CD4-positive, alpha-beta T cell treated with Interferon gamma for 1 hour (primary cell): ENCODE measurements around the gene RINL.
"Not testable (repeated sequence)": the region's sequence is repeated elsewhere in the genome, so short reads cannot be mapped to it uniquely, and the experiment has no call there.

Experiments
- DNase-seq: peaks from one replicate; pipeline ENCODE4 v3.0.0-alpha.2; 2020

The RINL gene

DNA sequence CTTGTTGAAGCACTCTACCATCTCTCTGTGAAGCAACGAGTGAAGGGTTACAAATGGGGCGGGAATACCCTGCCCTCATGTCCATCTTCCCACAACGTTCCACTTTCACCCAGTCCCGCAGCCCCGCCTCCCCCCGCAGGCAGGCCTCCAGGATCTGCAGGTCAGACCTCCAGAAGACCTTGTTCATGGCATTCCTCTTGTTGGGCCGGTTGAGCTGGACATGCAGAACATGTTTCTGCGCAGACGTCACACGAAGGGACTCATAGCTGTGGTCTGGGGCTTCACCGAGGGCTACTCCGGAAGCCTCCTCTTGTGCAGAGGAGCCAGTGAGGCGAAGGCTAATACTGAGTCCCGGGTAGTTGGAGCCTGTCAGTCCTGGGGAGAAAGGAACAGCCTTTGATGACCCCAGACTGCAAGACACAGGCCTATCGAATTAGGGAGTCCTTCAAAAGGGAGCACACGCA is 46.9 kb downstream of the RINL start:
- DNase-seq, result peak; percentile 27

DNA sequence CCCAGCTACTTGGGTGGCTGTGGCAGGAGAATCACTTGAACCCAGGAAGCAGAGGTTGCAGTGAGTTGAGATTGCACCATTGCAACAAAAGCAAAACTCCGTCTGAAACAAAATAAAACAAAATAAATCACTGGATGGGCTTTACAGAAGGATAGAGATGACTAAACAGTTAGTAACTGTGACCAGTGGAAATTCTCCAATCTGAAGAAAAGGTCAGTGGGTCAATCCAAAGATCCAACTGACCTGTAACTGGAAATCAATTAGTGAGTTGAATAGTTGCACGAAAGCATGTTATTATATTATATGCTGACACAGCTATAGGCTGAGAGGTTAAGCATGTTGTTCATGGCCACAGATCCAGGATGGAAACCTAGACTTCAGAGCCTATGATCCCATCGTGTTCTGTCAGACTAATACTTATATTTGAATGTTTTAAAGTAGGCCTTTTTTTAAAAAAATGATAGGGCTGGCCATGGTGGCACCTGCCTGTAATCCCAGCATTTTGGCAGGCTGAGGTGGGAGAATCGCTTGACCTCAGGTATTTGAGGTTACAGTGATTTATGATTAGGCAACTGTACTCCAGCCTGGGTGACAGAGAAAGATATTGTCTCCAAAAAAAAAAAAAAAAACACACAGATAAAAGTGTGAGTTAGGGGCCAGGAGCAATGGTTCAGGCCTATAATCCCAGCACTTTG is 47.9 kb downstream of the RINL start:
- DNase-seq, result no peak

DNA sequence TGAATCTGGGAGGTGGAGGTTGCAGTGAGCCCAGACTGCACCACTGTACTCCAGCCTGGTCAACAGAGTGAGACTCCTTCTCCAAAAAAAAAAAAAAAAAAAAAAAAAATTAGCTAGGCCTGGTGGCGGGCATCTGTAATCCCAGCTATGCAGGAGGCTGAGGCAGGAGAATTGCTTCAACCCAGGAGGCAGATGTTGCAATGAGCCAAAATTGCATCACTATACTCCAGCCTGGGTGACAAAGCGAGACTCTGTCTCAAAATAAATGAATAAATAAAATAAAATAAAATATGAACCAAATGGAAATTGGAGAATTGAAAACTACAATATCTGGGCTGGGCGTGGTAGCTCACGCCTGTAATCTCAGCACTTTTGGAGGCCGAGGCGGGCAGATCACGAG is 48.9 kb downstream of the RINL start:
- not testable (repeated sequence) for DNase-seq

DNA sequence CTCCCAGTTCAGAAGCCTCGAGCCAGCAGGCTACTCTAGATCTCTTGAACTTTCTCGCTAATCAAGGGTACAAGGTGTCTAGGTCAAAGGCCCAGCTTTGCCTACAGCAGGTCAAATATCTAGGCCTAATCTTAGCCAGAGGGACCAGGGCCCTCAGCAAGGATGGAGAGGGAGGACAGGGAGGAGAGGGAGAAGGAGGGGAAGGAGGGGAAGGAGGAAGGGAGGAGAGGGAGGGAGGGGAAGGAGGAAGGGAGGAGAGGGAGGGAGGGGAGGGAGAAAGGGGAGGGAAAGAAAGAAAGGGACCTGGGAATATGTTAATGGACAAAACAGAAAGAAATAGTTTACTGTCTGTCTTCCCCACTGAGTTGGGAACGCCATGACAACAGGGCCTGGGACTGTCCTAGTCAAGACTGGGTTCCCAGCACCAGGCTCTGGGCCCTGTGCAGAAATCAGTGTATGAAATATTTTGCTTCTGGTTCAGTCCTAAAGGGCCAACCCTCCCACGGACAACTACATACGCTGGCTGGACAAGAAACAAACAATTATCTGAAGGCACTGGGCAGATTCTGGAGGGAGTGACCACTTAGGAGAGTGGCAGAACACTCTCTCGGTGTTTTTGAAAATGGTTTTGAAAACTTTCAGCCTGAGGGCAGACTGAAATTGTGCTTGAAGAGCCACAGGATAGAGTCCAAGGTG is 51.1 kb downstream of the RINL start:
- DNase-seq, result no peak

DNA sequence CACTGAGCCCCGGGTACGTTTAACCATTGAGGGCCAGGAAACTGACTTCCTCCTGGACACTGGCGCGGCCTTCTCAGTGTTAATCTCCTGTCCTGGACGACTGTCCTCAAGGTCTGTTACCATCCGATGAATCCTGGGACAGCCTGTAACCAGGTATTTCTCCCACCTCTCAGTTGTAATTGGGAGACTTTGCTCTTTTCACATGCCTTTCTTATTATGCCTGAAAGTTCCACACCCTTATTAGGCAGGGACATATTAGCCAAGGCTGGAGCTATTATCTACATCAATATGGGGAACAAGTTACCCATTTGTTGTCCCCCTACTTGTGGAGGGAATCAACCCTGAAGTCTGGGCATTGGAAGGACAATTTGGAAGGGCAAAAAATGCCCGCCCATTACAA is 52.1 kb downstream of the RINL start:
- DNase-seq, result not testable (repeated sequence)

DNA sequence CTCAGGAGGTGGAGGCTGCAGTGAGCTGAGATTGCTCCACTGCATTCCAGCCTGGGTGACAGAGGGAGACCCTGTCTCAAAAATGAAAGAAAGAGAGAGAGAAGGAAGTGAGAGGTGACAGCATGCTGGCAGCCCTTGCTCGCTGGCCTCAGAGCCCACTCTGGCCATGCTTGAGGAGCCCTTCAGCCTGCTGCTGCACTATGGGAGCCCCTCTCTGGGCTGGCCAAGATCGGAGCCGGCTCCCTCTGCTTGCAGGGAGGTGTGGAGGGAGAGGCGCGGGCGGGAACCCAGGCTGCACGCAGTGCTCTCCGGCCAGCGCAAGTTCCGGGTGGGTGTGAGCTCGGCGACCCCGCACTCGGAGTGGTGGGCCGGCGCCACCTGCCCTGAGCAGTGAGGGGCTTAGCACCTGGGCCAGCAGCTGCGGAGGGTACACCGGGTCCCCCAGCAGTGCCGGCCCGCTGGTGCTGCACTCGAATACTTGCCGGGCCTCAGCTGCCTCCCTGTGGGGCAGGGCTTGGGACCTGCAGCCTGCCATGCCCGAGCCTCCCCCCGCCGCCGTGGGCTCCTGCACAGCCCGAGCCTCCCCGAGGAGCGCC is 56.7 kb downstream of the RINL start:
- DNase-seq, result not testable (repeated sequence)

DNA sequence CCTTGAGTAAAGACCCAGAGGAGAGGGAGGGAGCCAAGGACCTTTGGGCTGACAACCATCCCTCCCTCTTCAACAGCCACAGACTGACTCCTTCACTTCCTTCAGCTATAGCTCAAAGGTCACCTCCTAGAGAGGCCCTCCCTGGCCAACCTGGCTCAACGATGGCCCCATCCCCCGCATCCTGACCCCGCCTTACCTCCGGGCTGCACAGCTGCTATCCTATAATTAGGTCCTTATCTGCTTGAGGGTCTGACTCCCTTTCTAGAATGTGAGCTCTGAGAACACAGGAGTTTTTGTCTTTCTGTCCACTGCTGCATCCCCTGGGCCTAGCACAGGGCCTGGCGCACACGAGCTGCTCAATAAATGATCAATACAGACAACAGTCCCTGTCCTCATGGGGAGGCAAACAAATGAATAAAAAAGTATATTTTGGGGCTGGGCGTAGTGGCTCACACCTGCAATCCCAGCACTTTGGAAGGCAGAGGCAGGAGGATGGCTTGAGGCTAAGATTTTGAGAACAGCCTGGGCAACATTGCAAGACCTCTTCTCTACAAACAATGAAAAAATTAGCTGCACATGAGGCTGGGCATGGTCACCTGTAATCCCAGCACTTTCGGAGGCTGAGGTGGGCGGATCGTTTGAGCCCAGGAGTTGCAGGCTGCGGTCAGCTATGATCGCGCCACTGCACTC is 58.7 kb downstream of the RINL start:
- DNase-seq, result no peak
